GM18868 (cell line): ENCODE measurements around the gene GALNT17.

Experiments
- ATAC-seq: cut with Tn5 transposase; IDR thresholded peaks from one replicate; pipeline ENCODE4 v1.9.1; 2021; ENCODE audit warnings: mild to moderate bottlenecking, moderate library complexity; ENCODE audit not compliant: unreplicated experiment

Gene GALNT17

GRCh38 chr7:71486856-71487628 lies 355.1 kb downstream of the GALNT17 start:
- no peak for ATAC-seq

- ATAC-seq: no peak
Measured at GRCh38 chr7:71488308-71488707, 356.4 kb downstream of the GALNT17 start.

GRCh38 chr7:71491336-71491735 lies 359.4 kb downstream of the GALNT17 start:
- ATAC-seq: no peak

GRCh38 chr7:71495828-71496227 lies 363.9 kb downstream of the GALNT17 start:
- ATAC-seq: no peak

GRCh38 chr7:71497256-71497946 lies 365.5 kb downstream of the GALNT17 start:
- ATAC-seq: no peak

- no peak for ATAC-seq
Measured at GRCh38 chr7:71498381-71498780, 366.4 kb downstream of the GALNT17 start.

- no peak for ATAC-seq
Measured at GRCh38 chr7:71504697-71505441, 372.9 kb downstream of the GALNT17 start.

- ATAC-seq: no peak
Measured at GRCh38 chr7:71506822-71507221, 374.9 kb downstream of the GALNT17 start.

GRCh38 chr7:71507680-71508602 lies 376.0 kb downstream of the GALNT17 start:
- ATAC-seq: no peak

GRCh38 chr7:71509381-71509780 lies 377.4 kb downstream of the GALNT17 start:
- no peak for ATAC-seq

- no peak for ATAC-seq
Measured at GRCh38 chr7:71511361-71511807, 379.4 kb downstream of the GALNT17 start.

GRCh38 chr7:71517940-71518699 lies 386.2 kb downstream of the GALNT17 start:
- no peak for ATAC-seq

- ATAC-seq: no peak
Measured at GRCh38 chr7:71518880-71519279, 386.9 kb downstream of the GALNT17 start.

- ATAC-seq: no peak
Measured at GRCh38 chr7:71521506-71521905, 389.6 kb downstream of the GALNT17 start.

GRCh38 chr7:71526106-71526505 lies 394.2 kb downstream of the GALNT17 start:
- ATAC-seq: no peak

GRCh38 chr7:71527213-71527612 lies 395.3 kb downstream of the GALNT17 start:
- no peak for ATAC-seq

- no peak for ATAC-seq
Measured at GRCh38 chr7:71535616-71536015, 403.7 kb downstream of the GALNT17 start.

GRCh38 chr7:71538210-71538609 lies 406.3 kb downstream of the GALNT17 start:
- ATAC-seq: no peak

GRCh38 chr7:71539615-71540014 lies 407.7 kb downstream of the GALNT17 start:
- ATAC-seq: no peak
